Spleen (tissue), 11 donors: ENCODE measurements around the gene NRROS. TPM values are rescaled to one million over a fixed set of nuclear protein-coding genes. Genes with fewer than 3 reads are reported as not detected.

ENCODE experiments used
- DNase-seq: peaks from one replicate; pipeline ENCODE4 v3.0.0-alpha.2; 2020
- H3K27ac ChIP-seq, 8 donors: fragments of 200-600 bp; sonication (generic) in 7 of 8; 1 replicate in 4 of 8; 2 replicates in 4 of 8; pipeline versions ENCODE4 v1.5.0 to v1.8.0; 2016 to 2021; ENCODE audit warnings: inconsistent platforms in 4 of 8, mild to moderate bottlenecking in 4 of 8, moderate library complexity in 1 of 8
- H3K27me3 ChIP-seq, 7 donors: fragments of 200-600 bp; sonication (generic) in 6 of 7; replicated peaks in 1 of 7; 1 replicate in 4 of 7; 2 replicates in 3 of 7; pipeline versions ENCODE4 v1.5.0 to v1.8.0; 2016 to 2021; ENCODE audit warnings: inconsistent platforms in 3 of 7, mild to moderate bottlenecking in 1 of 7
- H3K36me3 ChIP-seq, 6 donors: fragments of 200-600 bp; sonication (generic) in 5 of 6; 1 replicate in 4 of 6; 2 replicates in 2 of 6; pipeline versions ENCODE4 v1.5.0 to v1.8.0; 2016 to 2021; ENCODE audit warnings: inconsistent platforms in 2 of 6
- H3K4me1 ChIP-seq, 6 donors: fragments of 200-600 bp; sonication (generic) in 5 of 6; 1 replicate in 3 of 6; 2 replicates in 3 of 6; pipeline versions ENCODE4 v1.5.0 to v1.8.0; 2016 to 2021; ENCODE audit warnings: inconsistent platforms in 3 of 6
- H3K4me3 ChIP-seq, 8 donors: fragments of 200-600 bp; sonication (generic) in 7 of 8; 1 replicate in 4 of 8; 2 replicates in 4 of 8; pipeline versions ENCODE4 v1.5.0 to v1.8.0; 2016 to 2021; ENCODE audit warnings: inconsistent platforms in 4 of 8, mild to moderate bottlenecking in 4 of 8, moderate library complexity in 2 of 8
- H3K9me3 ChIP-seq, 8 donors: fragments of 200-600 bp; sonication (generic) in 7 of 8; 1 replicate in 4 of 8; 2 replicates in 4 of 8; pipeline versions ENCODE4 v1.5.0 to v1.8.0; 2016 to 2021; ENCODE audit warnings: inconsistent platforms in 4 of 8
- CTCF ChIP-seq, 11 experiments: fragments of 200-600 bp in 7 of 11; fragments of 450-650 bp in 4 of 11; sonication (generic) in 4 of 11; IDR thresholded peaks in 8 of 11; conservative IDR thresholded peaks in 3 of 11; 1 replicate in 7 of 11; 2 replicates in 4 of 11; pipeline versions ENCODE4 v1.4.0 to v1.8.0; 2016 to 2021; ENCODE audit warnings: antibody characterized with exemption in 11 of 11, inconsistent platforms in 4 of 11, mild to moderate bottlenecking in 1 of 11
- POLR2A ChIP-seq, 3 donors: fragments of 450-650 bp; IDR thresholded peaks; one replicate each; pipeline ENCODE4 v1.5.1; 2017; ENCODE audit warnings: antibody characterized with exemption in 3 of 3, mild to moderate bottlenecking in 1 of 3
- POLR2AphosphoS5 ChIP-seq, 3 donors: sonication (generic); formaldehyde crosslinking; IDR thresholded peaks; one replicate each; pipeline ENCODE4 v1.5.1; 2017; ENCODE audit warnings: antibody characterized with exemption in 3 of 3
- WGBS, 5 donors: extraction: QIAGEN DNeasy Blood & Tissue Kit in 3 of 5; methylation state at CpG; one replicate each; pipeline versions ENCODE4 v1.1.5 to v1.1.7; 2013 to 2018; 5-methylcytosine and 5-hydroxymethylcytosine counted together
- intact Hi-C: fragments of 100-400 bp; cut with DNase I; formaldehyde crosslinking; loops from one replicate; pipeline ENCODE4 v1.15.0; 2023; ENCODE audit warnings: low total_unique reads
- polyA plus RNA-seq, 3 donors: library from polyadenylated mRNA; stranded (reverse); fragments of 200-250 nt; gene quantifications; one replicate each; pipeline ENCODE4 v1.2.1, GENCODE V29; 2013
- total RNA-seq, 7 donors: library from RNA; depleted of rRNA in 3 of 7; stranded (reverse); fragments of >200 nt in 3 of 7; fragmentation: NEBNext Ultra II Directional in 4 of 7; extraction: Animal tissue kit (Norgen Biotek cat#: 25700) in 4 of 7; gene quantifications; one replicate each; pipeline versions ENCODE4 v1.1.0 to v1.2.1, GENCODE V29; 2016 to 2021
- donor health status: healthy with polysubstance abuse.
- donor health status: DM: no; HTN: no; CAD: no; lungs with moderate emphysema.
- donor health status: DM: no; HTN: no; CAD: no.
- donor health status: Bipolar disorder and iron deficiency.
- donor health status: healthy.
- donor health status: DM: no; HTN: no; CAD: no.
- donor health status: DM: yes; HTN: yes; CAD: no.

NRROS gene
- total and polyA plus RNA-seq, 10 donors, result 7.8 to 35.2 (median 29.9) TPM

- Histone ChIP-seq H3K36me3 (no peaks in the 10 kb centered on the region), H3K9me3 (no peaks in the 10 kb centered on the region), H3K27me3 (no peaks in the 10 kb centered on the region), H3K27ac (no peak overlapping the region), H3K4me1 (peaks cover 0 to 4% (median 0%) of the 10 kb centered on the region in 6 donors), H3K4me3 (no peak overlapping the region)
- intact Hi-C loops, result no loop called here
- no peak for TF ChIP-seq POLR2A (IDR thresholded peaks at IDR 0.05)
- TF ChIP-seq CTCF (IDR thresholded peaks at IDR 0.05 in 8 of 11, conservative IDR thresholded peaks at IDR 0.05 in 3 of 11), result no peak
- no peak for TF ChIP-seq POLR2AphosphoS5 (IDR thresholded peaks at IDR 0.05)
- 48 to 90% (median 64%) methylated on average over 4 of the region's 4 CpGs for WGBS, 5 donors
- no peak for DNase-seq
Measured at GRCh38 chr3:196700801-196701200, 61.3 kb downstream of the NRROS start.

GRCh38 chr3:196706327-196706726 is 66.8 kb downstream of the NRROS start:
- 62 to 84% (median 75%) methylated on average over 5 of the region's 5 CpGs for WGBS, 5 donors
- Histone ChIP-seq H3K4me3 (no peak overlapping the region), H3K36me3 (peaks cover 0 to 7% (median 0%) of the 10 kb centered on the region in 6 donors), H3K9me3 (no peaks in the 10 kb centered on the region), H3K27me3 (no peaks in the 10 kb centered on the region), H3K4me1 (peaks cover 3 to 19% (median 7%) of the 10 kb centered on the region in 6 donors), H3K27ac (no peak overlapping the region)
- TF ChIP-seq POLR2A (IDR thresholded peaks at IDR 0.05) (no peak), CTCF (IDR thresholded peaks at IDR 0.05 in 8 of 11, conservative IDR thresholded peaks at IDR 0.05 in 3 of 11) (no peak), POLR2AphosphoS5 (IDR thresholded peaks at IDR 0.05) (no peak)
- intact Hi-C loops, result no loop called here
- DNase-seq, result no peak

GRCh38 chr3:196706731-196707130 is 67.2 kb downstream of the NRROS start:
- 96 to 100% (median 99%) methylated on average over 4 of the region's 4 CpGs for WGBS, 5 donors
- Histone ChIP-seq H3K9me3 (no peaks in the 10 kb centered on the region), H3K36me3 (peaks cover 0 to 7% (median 0%) of the 10 kb centered on the region in 6 donors), H3K4me3 (no peak overlapping the region), H3K4me1 (peaks cover 4 to 23% (median 11%) of the 10 kb centered on the region in 6 donors), H3K27me3 (no peaks in the 10 kb centered on the region), H3K27ac (no peak overlapping the region)
- DNase-seq, result no peak
- intact Hi-C loops, result no loop called here
- TF ChIP-seq POLR2AphosphoS5 (IDR thresholded peaks at IDR 0.05), result no peak
- TF ChIP-seq CTCF (IDR thresholded peaks at IDR 0.05 in 8 of 11, conservative IDR thresholded peaks at IDR 0.05 in 3 of 11), result no peak
- TF ChIP-seq POLR2A (IDR thresholded peaks at IDR 0.05), result no peak

- H3K4me3 ChIP-seq, result no peak overlapping the region
- intact Hi-C loops, result no loop called here
- no peak overlapping the region for H3K27ac ChIP-seq
- no peak for DNase-seq
- H3K27me3 ChIP-seq, result no peaks in the 10 kb centered on the region
- H3K4me1 ChIP-seq, result peaks cover 4 to 24% (median 12%) of the 10 kb centered on the region in 6 donors
- peaks cover 0 to 7% (median 0%) of the 10 kb centered on the region in 6 donors for H3K36me3 ChIP-seq
- TF ChIP-seq CTCF (IDR thresholded peaks at IDR 0.05 in 8 of 11, conservative IDR thresholded peaks at IDR 0.05 in 3 of 11) (no peak), POLR2A (IDR thresholded peaks at IDR 0.05) (no peak), POLR2AphosphoS5 (IDR thresholded peaks at IDR 0.05) (no peak)
- H3K9me3 ChIP-seq, result no peaks in the 10 kb centered on the region
- WGBS, 5 donors, result 95 to 98% (median 96%) methylated on average over 8 of the region's 8 CpGs
Measured at GRCh38 chr3:196707566-196707965, 68.1 kb downstream of the NRROS start.
